HG02938 (cell line): ENCODE data around the gene CBLB.
"Not testable (repeated sequence)": the region's sequence is repeated elsewhere in the genome, so short reads cannot be mapped to it uniquely, and the experiment has no call there.

Experiments
- ATAC-seq: cut with Tn5 transposase; IDR thresholded peaks from one replicate; pipeline ENCODE4 v1.9.1; 2021; ENCODE audit warnings: mild to moderate bottlenecking, moderate library complexity; ENCODE audit not compliant: unreplicated experiment

CBLB gene

GRCh38 chr3:105823149-105823867 lies 45.5 kb downstream of the CBLB start:
- ATAC-seq = no peak

DNA sequence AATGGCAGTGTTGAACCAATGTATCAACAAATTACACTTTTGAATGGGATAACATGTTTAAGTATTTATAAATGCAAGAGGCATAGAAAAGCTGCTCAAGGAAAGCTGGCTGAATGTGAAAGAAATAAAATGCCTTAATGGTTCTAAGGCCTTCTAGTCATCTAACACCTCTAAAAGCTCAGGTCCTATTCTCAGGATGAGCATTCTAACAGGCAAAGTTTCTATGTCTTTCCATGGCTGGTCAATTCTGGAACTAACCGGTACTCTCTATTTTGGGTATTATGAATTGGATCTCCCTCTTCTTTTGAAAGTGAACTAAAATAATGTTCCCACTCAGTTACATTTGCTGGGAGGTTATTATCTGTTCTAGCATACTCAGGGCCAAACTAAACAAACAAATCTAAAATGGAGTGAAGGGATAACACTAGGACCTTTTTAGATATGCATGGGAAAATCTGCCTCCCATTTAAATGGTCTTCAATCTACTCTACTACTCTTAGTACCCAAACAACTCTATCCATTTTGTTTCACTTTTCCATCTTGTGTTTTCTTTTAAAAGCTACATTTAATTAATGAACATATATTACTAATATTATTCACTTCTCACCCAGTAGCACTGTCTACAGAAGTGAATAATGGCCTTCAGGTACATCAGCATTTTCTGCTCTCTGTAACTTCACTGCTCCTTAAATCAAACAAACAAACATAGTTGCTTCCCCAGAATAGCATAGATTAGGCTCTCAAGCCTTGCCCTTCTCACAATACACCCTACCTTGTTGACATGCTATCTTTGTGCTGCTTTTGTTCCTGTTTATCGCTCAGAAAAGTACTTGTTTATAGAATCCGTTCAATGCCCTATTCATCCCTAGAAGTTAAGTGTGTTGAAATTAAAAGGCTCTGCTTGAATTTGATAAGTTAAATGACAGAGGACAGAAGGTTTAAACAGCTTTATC lies 46.4 kb downstream of the CBLB start:
- no peak for ATAC-seq

DNA sequence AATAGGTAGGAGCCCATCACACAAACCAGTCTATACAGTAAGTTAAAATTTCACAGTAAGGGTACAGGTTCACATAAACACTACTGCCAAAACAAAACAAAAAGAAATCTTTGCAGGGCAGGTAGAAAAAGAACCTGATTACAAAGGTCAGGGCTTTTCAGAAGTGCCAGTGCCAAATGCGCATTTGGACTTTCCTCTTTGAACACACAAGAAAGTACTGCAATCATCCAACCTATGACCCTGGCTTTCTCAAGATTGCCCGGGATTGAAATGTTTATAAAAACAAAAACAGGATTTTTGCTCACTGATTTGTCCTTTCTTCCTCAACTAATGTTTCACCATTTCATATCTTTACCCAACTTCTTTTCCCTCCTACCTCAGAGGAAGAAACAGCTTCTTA lies 47.4 kb downstream of the CBLB start:
- ATAC-seq = no peak

GRCh38 chr3:105816833-105817232 lies 52.0 kb downstream of the CBLB start:
- no peak for ATAC-seq

DNA sequence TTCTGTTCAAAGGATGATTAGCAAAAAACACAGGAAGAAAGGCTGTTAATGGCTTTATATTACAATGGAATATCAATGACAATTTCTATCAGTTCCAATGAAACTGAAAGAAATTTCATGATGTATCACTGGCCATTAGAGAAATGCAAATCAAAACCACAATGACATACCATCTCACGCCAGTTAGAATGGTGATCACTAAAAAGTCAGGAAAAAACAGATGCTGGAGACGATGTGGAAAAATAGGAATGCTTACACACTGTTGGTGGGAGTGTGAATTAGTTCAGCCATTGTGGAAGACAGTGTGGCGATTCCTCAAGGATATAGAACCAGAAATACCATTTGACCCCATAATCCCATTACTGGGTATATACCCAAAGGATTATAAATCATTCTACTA lies 53.5 kb downstream of the CBLB start:
- not testable (repeated sequence) for ATAC-seq

GRCh38 chr3:105813710-105814109 lies 55.1 kb downstream of the CBLB start:
- no peak for ATAC-seq

- ATAC-seq = no peak
Observed at GRCh38 chr3:105812194-105812586, 56.6 kb downstream of the CBLB start.

DNA sequence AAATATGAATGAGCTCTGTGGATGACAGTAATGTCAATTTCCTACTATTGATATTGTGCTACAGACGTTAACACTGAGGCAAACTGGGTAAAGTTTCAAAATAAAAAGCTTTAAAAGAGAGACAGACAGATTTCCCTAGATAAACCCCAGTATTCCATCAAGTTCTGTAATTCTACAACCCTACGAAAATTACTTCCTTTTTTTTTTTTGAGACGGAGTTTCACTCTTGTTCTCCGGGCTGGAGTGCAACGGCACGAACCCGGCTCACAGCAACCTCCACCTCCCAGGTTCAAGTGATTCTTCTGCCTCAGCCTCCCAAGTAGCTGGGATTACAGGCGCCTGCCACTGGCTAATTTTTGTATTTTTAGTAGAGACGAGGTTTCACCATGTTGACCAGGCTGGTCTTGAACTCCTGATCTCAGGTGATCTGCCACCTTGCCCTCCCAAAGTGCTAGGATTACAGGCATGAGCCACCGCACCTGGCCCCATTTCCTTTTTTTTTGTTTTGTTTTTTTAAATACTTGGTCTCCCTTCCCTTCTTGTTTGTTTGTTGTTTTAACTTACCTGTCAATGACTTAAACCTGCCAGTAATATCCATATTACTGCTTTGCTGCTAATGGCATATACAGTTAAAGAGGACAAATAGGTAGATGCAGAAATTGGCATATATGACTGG lies 57.2 kb downstream of the CBLB start:
- ATAC-seq = no peak

DNA sequence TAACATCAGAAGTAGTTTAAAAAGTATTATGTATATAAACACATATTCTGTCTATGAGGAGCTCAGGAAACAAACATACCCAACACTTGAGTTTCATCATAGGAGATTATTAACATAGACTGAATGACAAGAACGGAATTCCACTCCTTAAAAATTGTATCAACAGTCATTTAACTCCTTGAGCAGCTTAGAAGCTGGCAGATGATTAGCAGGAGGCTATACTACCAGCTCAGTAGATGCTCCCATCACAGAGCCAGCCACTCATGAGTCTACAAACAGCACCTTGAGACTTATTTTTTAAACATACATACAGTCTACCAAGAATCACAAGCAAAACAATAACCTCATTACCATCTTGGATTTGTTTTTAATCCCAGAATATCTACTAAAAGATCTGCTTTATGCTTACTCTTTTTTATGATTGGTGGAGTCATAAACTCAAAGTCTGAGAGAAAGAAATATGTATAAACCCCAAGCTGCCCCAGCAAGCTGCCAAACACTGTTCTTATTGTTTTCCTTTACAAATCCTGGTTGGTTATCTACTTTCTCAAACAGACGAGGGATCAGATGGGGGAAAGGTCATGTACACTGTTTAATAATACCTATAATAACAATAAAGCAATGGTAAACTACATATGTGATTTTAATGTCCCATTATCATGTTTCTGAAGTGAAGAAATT lies 59.5 kb downstream of the CBLB start:
- no peak for ATAC-seq

DNA sequence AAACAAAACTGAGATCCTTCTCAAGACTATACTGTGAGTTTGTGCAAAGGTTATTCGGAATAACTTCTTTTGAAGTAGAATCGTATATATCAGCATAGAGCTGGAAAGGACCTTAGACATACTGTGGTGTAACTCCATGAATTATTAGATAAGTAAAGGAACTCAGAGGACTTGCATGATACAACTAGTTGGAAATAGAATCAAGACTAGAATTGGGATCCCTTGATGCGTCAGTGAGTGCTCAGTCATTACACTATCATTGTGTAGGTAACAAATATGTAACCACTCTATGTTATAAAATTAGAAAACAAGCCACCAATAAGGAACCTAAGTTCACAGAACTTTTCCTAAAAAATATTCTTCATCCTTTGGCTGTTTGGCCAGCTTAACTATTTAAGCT lies 61.1 kb downstream of the CBLB start:
- ATAC-seq = no peak

GRCh38 chr3:105807146-105807545 lies 61.7 kb downstream of the CBLB start:
- no peak for ATAC-seq

GRCh38 chr3:105806359-105806758 lies 62.5 kb downstream of the CBLB start:
- no peak for ATAC-seq

DNA sequence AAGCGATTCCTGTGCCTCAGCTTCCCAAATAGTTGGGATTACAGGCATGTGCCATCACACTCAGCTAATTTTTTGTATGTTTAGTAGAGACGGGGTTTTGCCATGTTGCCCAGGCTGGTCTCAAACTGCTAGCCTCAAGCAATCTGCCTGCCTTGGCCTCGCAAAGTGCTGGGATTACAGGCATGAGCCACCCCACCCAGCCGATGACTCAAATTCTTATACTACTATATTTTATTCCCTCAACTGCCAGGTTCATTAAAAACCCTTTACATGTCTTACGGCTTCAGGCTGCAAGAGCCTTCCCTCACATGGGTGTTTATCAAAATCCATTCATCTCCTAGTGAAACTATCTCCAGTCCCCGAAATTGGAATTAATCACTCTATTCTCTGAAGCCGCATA lies 63.4 kb downstream of the CBLB start:
- no peak for ATAC-seq

- no peak for ATAC-seq
Observed at GRCh38 chr3:105802118-105802706, 66.6 kb downstream of the CBLB start.

GRCh38 chr3:105801397-105801796 lies 67.4 kb downstream of the CBLB start:
- ATAC-seq = no peak

DNA sequence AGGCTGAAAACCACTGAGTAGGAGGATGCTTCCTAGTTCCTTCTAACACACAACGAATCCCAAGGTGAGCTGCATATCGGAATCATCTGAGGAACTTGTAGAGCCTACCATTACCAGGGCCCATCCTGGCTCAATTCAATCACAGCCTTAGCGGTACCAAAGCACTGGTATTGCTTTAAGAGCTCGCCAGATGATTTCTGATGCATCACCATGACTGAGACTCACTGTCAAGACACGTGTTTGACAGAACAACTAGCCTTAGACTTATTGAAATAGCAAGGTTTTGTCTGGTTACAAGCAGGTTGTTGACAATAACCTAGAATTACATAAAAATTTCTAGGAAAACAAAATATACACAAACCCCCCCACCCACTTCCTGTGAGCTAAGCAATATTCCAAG lies 68.5 kb downstream of the CBLB start:
- no peak for ATAC-seq

DNA sequence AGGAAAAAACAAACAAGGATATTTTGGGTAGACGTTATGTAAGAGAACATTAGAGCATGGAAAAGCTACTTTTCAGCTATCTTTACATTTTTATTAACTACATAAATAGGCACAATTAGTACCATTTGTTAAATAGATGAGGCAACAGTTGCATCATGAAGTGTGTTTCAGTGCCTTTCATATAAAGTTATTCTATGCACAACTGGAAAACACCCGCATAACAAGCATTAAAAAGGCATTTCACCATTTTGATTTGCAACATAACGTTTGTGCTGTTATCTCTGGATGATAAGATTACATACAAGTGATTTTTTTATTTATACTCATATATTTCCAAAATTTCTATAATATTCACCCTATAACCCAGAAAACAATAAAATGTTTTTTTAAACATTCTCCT lies 69.5 kb downstream of the CBLB start:
- ATAC-seq = no peak

DNA sequence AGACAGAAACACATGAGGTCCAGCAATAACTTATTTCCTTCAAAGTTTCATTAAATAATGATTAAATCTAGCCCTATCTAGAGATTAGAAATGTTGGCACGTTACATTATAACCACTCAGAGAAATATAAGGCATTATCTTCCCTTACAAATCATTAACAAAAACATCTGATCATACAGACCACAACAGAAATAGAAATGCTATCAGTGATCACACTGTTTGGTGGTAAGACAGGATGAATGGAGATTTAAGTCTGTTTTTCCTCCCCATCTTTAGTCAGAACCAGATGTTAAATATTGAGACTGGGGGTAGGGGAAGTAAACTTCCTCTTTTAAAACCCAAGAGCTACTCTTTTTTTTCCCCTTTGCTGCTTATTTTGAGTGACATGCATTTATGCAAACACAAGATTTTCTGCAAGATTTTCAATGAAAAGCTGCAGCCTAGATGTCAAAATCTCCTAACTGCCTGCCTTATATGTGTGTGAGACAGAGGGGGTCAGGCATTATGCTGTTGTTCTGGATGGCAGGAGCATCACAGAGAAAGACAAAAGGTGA lies 70.4 kb downstream of the CBLB start:
- peak; percentile 81 for ATAC-seq

DNA sequence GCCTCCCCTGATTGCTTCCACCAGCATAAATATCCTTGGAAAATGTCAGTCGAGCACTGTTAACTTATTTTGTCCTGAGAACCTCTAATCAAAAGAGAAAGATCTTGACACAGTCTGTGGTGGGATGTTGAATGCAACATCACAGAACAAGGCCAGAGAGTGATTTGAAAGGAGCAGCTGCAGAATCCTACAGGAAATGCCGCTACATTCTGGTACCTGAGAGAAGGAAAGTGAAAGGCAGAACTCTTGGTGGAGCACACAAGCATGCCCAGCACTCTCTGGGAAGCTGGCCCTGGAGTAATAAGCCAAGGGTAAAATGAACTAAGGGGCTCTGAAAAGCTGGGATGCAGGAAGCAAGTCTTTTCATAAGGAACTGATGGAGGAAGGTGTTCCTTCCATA lies 75.8 kb downstream of the CBLB start:
- no peak for ATAC-seq
